Jurkat, Clone E6-1 (cell line): Measurements from ENCODE around the gene GLB1L3.
"Not testable (repeated sequence)": the region's sequence is repeated elsewhere in the genome, so short reads cannot be mapped to it uniquely, and the experiment has no call there.

Source experiments
- DNase-seq: peaks from one replicate; pipeline ENCODE4 v3.0.0-alpha.2; 2011; ENCODE audit warnings: low read depth, low spot score
- H3K4me3 ChIP-seq: 2 replicates; pipeline ENCODE4 v1.5.1; 2011; ENCODE audit warnings: mild to moderate bottlenecking, low read length, control low read depth, moderate library complexity

The GLB1L3 gene

GRCh38 chr11:134270250-134270714, 5.9 kb upstream of the GLB1L3 start:
- peak; percentile 99 for DNase-seq
- H3K4me3 ChIP-seq, result peak overlapping the region; percentile 29

- no peak overlapping the region for H3K4me3 ChIP-seq
- no peak for DNase-seq
These were observed 4.2 kb upstream of the GLB1L3 start for GRCh38 chr11:134271978-134272377.

GRCh38 chr11:134272381-134273316, 3.5 kb upstream of the GLB1L3 start:
- H3K4me3 ChIP-seq, result peak overlapping the region; percentile 97
- no peak for DNase-seq

GRCh38 chr11:134273317-134273712, 2.9 kb upstream of the GLB1L3 start:
- peak overlapping the region; percentile 97 for H3K4me3 ChIP-seq
- DNase-seq, result no peak

GRCh38 chr11:134275188-134275533, 1.0 kb upstream of the GLB1L3 start:
- peak overlapping the region; percentile 97 for H3K4me3 ChIP-seq
- DNase-seq, result no peak

- no peak for DNase-seq
- H3K4me3 ChIP-seq, result peak overlapping the region; percentile 97
These were observed 410 bp downstream of the GLB1L3 start for GRCh38 chr11:134276396-134277182.

GRCh38 chr11:134277183-134278001, 1.2 kb downstream of the GLB1L3 start:
- peak overlapping the region; percentile 97 for H3K4me3 ChIP-seq
- DNase-seq, result no peak

- no peak for DNase-seq
- no peak overlapping the region for H3K4me3 ChIP-seq
These were observed 2.2 kb downstream of the GLB1L3 start for GRCh38 chr11:134278356-134278755.

- not testable (repeated sequence) for DNase-seq, H3K4me3 ChIP-seq
These were observed 5.5 kb downstream of the GLB1L3 start for GRCh38 chr11:134281635-134282034.

- no peak overlapping the region for H3K4me3 ChIP-seq
- no peak for DNase-seq
These were observed 6.2 kb downstream of the GLB1L3 start for GRCh38 chr11:134282121-134283045.

- no peak for DNase-seq
- H3K4me3 ChIP-seq, result no peak overlapping the region
These were observed 7.5 kb downstream of the GLB1L3 start for GRCh38 chr11:134283461-134284230.

- DNase-seq, H3K4me3 ChIP-seq: not testable (repeated sequence)
These were observed 8.2 kb downstream of the GLB1L3 start for GRCh38 chr11:134284349-134284748.

GRCh38 chr11:134287561-134287960, 11.4 kb downstream of the GLB1L3 start:
- H3K4me3 ChIP-seq, result no peak overlapping the region
- no peak for DNase-seq

GRCh38 chr11:134288486-134288885, 12.3 kb downstream of the GLB1L3 start:
- no peak for DNase-seq
- H3K4me3 ChIP-seq, result no peak overlapping the region

GRCh38 chr11:134289167-134289566, 13.0 kb downstream of the GLB1L3 start:
- DNase-seq, result no peak

GRCh38 chr11:134289789-134290188, 13.6 kb downstream of the GLB1L3 start:
- DNase-seq, result no peak
- H3K4me3 ChIP-seq, result no peak overlapping the region

More at GRCh38 chr11:134289167-134289566, 13.0 kb downstream of the GLB1L3 start:
- no peak overlapping the region for H3K4me3 ChIP-seq

- no peak for DNase-seq
- H3K4me3 ChIP-seq, result no peak overlapping the region
These were observed 14.5 kb downstream of the GLB1L3 start for GRCh38 chr11:134290646-134291045.
